ENCODE results near the gene GAA.
"Not testable (repeated sequence)": the region's sequence is repeated elsewhere in the genome, so short reads cannot be mapped to it uniquely, and the experiment has no call there.

GRCh38 chr17:80155600-80155999 is 54.2 kb downstream of the GAA start:
- TF ChIP-seq EZH2 (IDR thresholded peaks at IDR 0.05; ENCODE audit: low read depth, low read length, severe bottlenecking); FOSL1 (IDR thresholded peaks at IDR 0.05; ENCODE audit: insufficient read depth, low read depth, low read length); CTCF (IDR thresholded peaks at IDR 0.05; ENCODE audit: control extremely low read depth in 1 of 3, insufficient read depth in 1 of 3, low read depth in 1 of 3, low read length in 3 of 3); TBP (IDR thresholded peaks at IDR 0.05; ENCODE audit: low read depth, low read length); USF2 (IDR thresholded peaks at IDR 0.05; ENCODE audit: low read length); POLR2AphosphoS5 (IDR thresholded peaks at IDR 0.05; ENCODE audit: low read depth, low read length); POLR2A (IDR thresholded peaks at IDR 0.05; ENCODE audit: control extremely low read depth in 1 of 2, low read depth in 2 of 2, low read length in 2 of 2); PHF8 (conservative IDR thresholded peaks at IDR 0.05; ENCODE audit: low read depth, low read length); ATF3 (IDR thresholded peaks at IDR 0.05; ENCODE audit: insufficient read depth, low read depth, low read length); RAD21 (IDR thresholded peaks at IDR 0.05 in 1 of 2, conservative IDR thresholded peaks at IDR 0.05 in 1 of 2; ENCODE audit: low read depth in 2 of 2, low read length in 2 of 2); GTF2F1 (IDR thresholded peaks at IDR 0.05; ENCODE audit: borderline replicate concordance, low read depth, low read length): not testable (repeated sequence)
- TF ChIP-seq EP300 (IDR thresholded peaks at IDR 0.05; ENCODE audit: borderline replicate concordance in 1 of 2, low read depth in 2 of 2, low read length in 2 of 2) (peak; percentile 73 to 96; a peak in 2 of 3 replicates), SP1 (IDR thresholded peaks at IDR 0.05; ENCODE audit: low read depth, low read length) (peak; percentile 72)
